AG04450 (cell line): ENCODE measurements around the gene MED12L. TPM values are rescaled to one million over a fixed set of nuclear protein-coding genes. Genes with fewer than 3 reads are reported as not detected.

Source experiments
- CTCF ChIA-PET: fragments of 300-600, 350-600 bp; formaldehyde crosslinking; extraction: SDS; loops from one replicate; lab custom pipeline; 2022; ENCODE audit warnings: antibody characterized with exemption, inconsistent platforms; lab: Charles Lee
- POLR2A ChIA-PET: fragments of 350-600 bp; formaldehyde crosslinking; extraction: SDS; loops from one replicate; lab custom pipeline; 2021; ENCODE audit warnings: antibody characterized with exemption, inconsistent platforms; lab: Yijun Ruan, JAX
- DNase-seq: peaks from one replicate; pipeline ENCODE4 v3.0.0-alpha.2; 2011; ENCODE audit warnings: low read depth, low spot score
- H3K27ac ChIP-seq: one replicate; pipeline ENCODE4 v1.5.1; 2012; ENCODE audit warnings: low read depth, low read length, control low read depth
- H3K27me3 ChIP-seq: one replicate; pipeline ENCODE4 v1.6.0; 2012; ENCODE audit warnings: low read length; ENCODE audit not compliant: control insufficient read depth, insufficient read depth
- H3K4me3 ChIP-seq: 2 replicates; pipeline ENCODE4 v1.5.1; 2011; ENCODE audit warnings: mild to moderate bottlenecking, low read depth, low read length, control low read depth
- H3K9me3 ChIP-seq: 2 replicates; pipeline ENCODE4 v1.5.1; 2012; ENCODE audit warnings: low read length; ENCODE audit not compliant: control insufficient read depth, insufficient read depth
- CTCF ChIP-seq: IDR thresholded peaks from 2 replicates; pipeline ENCODE4 v1.5.1; 2011; ENCODE audit warnings: low read depth, low read length, control low read depth, inconsistent platforms
- polyA plus RNA-seq: library from polyadenylated mRNA; depleted of rRNA; stranded (reverse); fragments of >200 nt; gene quantifications from 2 replicates; pipeline ENCODE4 v1.2.3, GENCODE V29; 2011

MED12L gene
- polyA plus RNA-seq, 1 experiment: 0.26 TPM

DNA sequence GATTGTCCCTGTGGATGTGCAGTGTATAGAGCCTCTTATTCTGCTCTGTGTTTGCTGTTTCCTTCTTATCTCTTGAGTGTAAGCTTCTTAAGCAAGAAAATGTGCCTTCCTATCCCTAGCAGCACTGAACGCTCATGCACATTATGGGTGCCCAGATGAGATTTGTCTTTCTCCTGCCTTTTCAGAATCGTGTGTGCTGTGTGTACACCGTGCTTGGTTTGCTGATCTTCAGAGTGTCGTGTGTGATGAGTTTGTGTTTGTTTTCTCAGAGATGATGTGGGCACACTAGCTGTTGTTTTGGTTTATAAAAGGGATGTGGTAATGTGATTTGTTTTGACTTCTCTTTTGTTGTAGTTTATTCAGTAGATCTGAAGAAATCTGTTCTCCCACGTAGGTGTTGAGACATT is 97.8 kb downstream of the MED12L start:
- CTCF ChIA-PET: interaction anchor here (1.4 to 2.3 kb wide), 2 partner anchors 15 to 45 kb away, joined by 6 read pairs; no protein-coding TSS in a partner anchor

DNA sequence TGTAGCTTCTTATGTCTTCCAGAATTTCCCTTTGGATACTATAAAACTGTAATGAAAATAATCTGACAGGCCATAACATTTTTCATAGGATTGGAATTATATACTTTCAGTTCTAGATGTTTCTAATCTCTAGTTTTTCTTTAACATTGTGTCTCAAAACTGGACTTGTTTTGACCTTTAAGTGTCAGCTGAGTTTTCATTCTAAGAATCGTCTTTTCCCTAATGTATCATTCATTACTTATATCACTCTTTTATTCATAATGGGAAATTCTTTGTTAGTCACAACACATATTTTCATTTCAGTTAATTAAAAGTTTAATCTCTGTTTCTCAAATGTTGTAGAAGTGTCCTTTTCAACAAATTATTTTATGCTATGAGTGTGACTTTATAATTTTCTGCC is 105.6 kb downstream of the MED12L start:
- CTCF ChIA-PET: interaction anchor here (1.2 kb wide), 1 partner anchor 28 kb away, joined by 4 read pairs; no protein-coding TSS in a partner anchor

More for the DNA sequence above, 97.8 kb downstream of the MED12L start:
- no peak overlapping the region for H3K27ac ChIP-seq
- POLR2A ChIA-PET: no interaction called here
- TF ChIP-seq CTCF: no peak
- no peaks in the 10 kb centered on the region for H3K9me3 ChIP-seq
- DNase-seq: no peak
- H3K4me3 ChIP-seq: no peak overlapping the region
- no peaks in the 10 kb centered on the region for H3K27me3 ChIP-seq

GRCh38 chr3:151192545-151192944 is 107.1 kb downstream of the MED12L start:
- CTCF ChIA-PET: interaction anchor here (1.1 kb wide), 1 partner anchor 90 kb away, joined by 6 read pairs; no protein-coding TSS in a partner anchor

More for the DNA sequence above, 105.6 kb downstream of the MED12L start:
- Histone ChIP-seq H3K27me3 (no peaks in the 10 kb centered on the region), H3K4me3 (no peak overlapping the region), H3K9me3 (no peaks in the 10 kb centered on the region), H3K27ac (no peak overlapping the region)
- POLR2A ChIA-PET: no interaction called here
- no peak for DNase-seq
- no peak for TF ChIP-seq CTCF

DNA sequence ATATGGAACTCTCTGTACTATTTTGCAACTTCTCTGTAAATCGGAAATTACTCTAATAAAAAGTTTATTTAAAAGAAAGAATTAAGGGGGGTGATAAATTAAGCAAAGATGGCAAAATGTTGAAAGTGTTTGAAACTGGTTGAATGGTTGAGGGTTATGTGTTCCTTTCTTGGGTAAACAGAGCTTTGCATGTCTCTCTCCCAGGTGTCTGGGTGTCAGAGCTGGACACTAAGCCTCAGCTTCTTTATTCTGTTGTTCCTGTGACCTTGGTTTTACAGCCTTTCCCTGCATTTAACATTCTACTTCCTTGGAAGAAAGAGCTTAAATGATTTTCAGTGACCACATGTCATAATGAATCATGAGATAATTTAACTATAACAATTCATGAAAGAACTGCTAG is 110.4 kb downstream of the MED12L start:
- no peaks in the 10 kb centered on the region for H3K9me3 ChIP-seq
- no peaks in the 10 kb centered on the region for H3K27me3 ChIP-seq
- POLR2A ChIA-PET: interaction anchor here (0.6 kb wide), 1 partner anchor 45 kb away, joined by 5 read pairs; no protein-coding TSS in a partner anchor
- no peak for TF ChIP-seq CTCF
- CTCF ChIA-PET: interaction anchor here (0.8 to 1.5 kb wide), 3 partner anchors 15 to 31 kb away, joined by 3 to 6 read pairs (median 3); no protein-coding TSS in a partner anchor
- H3K4me3 ChIP-seq: no peak overlapping the region
- DNase-seq: no peak
- no peak overlapping the region for H3K27ac ChIP-seq

More at GRCh38 chr3:151192545-151192944, 107.1 kb downstream of the MED12L start:
- Histone ChIP-seq H3K4me3 (no peak overlapping the region), H3K27me3 (no peaks in the 10 kb centered on the region), H3K9me3 (no peaks in the 10 kb centered on the region), H3K27ac (no peak overlapping the region)
- no peak for TF ChIP-seq CTCF
- POLR2A ChIA-PET: no interaction called here
- DNase-seq: no peak

- Histone ChIP-seq H3K9me3 (no peaks in the 10 kb centered on the region), H3K27ac (no peak overlapping the region), H3K4me3 (no peak overlapping the region), H3K27me3 (no peaks in the 10 kb centered on the region)
- no peak for TF ChIP-seq CTCF
- DNase-seq: no peak
- ChIA-PET CTCF (interaction anchor here (0.6 to 1.4 kb wide), 4 partner anchors 15 to 86 kb away, joined by 3 read pairs; no protein-coding TSS in a partner anchor), POLR2A (no interaction called here)
Measured at GRCh38 chr3:151196434-151196833, 111.0 kb downstream of the MED12L start.
